Measurements from ENCODE around the gene KRTAP1-1.

GRCh38 chr17:41049110-41049509 is 7.9 kb upstream of the KRTAP1-1 start:
- TF ChIP-seq CTCF (conservative IDR thresholded peaks at IDR 0.05 in 1 of 2, IDR thresholded peaks at IDR 0.05 in 1 of 2; ENCODE audit: low read depth in 1 of 2, low read length in 2 of 2) (no peak), EZH2 (IDR thresholded peaks at IDR 0.05; ENCODE audit: low read length, missing control alignments) (no peak)
